Transverse colon (tissue), 4 donors: Measurements from ENCODE around the gene NKIRAS2. TPM values are rescaled to one million over a fixed set of nuclear protein-coding genes. Genes with fewer than 3 reads are reported as not detected.

Source experiments
- DNase-seq: peaks from one replicate; pipeline ENCODE4 v3.0.0-alpha.2; 2019
- H3K27ac ChIP-seq, 4 donors: fragments of 200-600 bp; sonication (generic); 2 replicates each; pipeline ENCODE4 v1.5.1; 2016 to 2018; ENCODE audit warnings: inconsistent platforms in 4 of 4
- H3K27me3 ChIP-seq: fragments of 200-600 bp; sonication (generic); 2 replicates; pipeline ENCODE4 v1.5.1; 2017; ENCODE audit warnings: inconsistent platforms
- H3K36me3 ChIP-seq, 4 donors: fragments of 200-600 bp; sonication (generic); 2 replicates each; pipeline ENCODE4 v1.5.1; 2017 to 2019; ENCODE audit warnings: inconsistent platforms in 4 of 4
- H3K4me1 ChIP-seq, 4 donors: fragments of 200-600 bp; sonication (generic); 2 replicates each; pipeline ENCODE4 v1.5.1; 2017 to 2020; ENCODE audit warnings: inconsistent platforms in 4 of 4
- H3K4me3 ChIP-seq, 4 donors: fragments of 200-600 bp; sonication (generic); 1 replicate in 1 of 4; 2 replicates in 3 of 4; pipeline versions ENCODE4 v1.5.1 to v1.6.1; 2017 to 2019; ENCODE audit warnings: inconsistent platforms in 4 of 4
- H3K9me3 ChIP-seq, 2 donors: fragments of 200-600 bp; sonication (generic); 2 replicates each; pipeline ENCODE4 v1.5.1; 2017 to 2019; ENCODE audit warnings: inconsistent platforms in 2 of 2
- EP300 ChIP-seq: sonication (generic); formaldehyde crosslinking; IDR thresholded peaks from one replicate; pipeline ENCODE4 v1.6.1; 2017; ENCODE audit warnings: antibody characterized with exemption, low read depth
- POLR2A ChIP-seq: fragments of 450-650 bp; IDR thresholded peaks from one replicate; pipeline ENCODE4 v1.6.1; 2016; ENCODE audit warnings: antibody characterized with exemption, mild to moderate bottlenecking, moderate library complexity
- POLR2AphosphoS5 ChIP-seq, 3 donors: sonication (generic); formaldehyde crosslinking; IDR thresholded peaks; one replicate each; pipeline ENCODE4 v1.6.1; 2016; ENCODE audit warnings: antibody characterized with exemption in 3 of 3
- WGBS, 2 donors: methylation state at CpG; one replicate each; pipeline ENCODE4 v1.1.5; 2018; ENCODE audit warnings: low coverage in 1 of 2; 5-methylcytosine and 5-hydroxymethylcytosine counted together
- in situ Hi-C, 4 donors: fragments of 200-750 bp; cut with MboI; loops; one replicate each; pipeline versions ENCODE4 v1.15.0 to v1.15.1; 2017; ENCODE audit warnings: low sequenced_read_pairs in 3 of 4, low pct_ligation_motif_present in 1 of 4, low pct_unique_long_range_greater_than_20kb in 1 of 4
- intact Hi-C: fragments of 100-400 bp; cut with DNase I; formaldehyde crosslinking; loops from one replicate; pipeline ENCODE4 v1.15.1; 2023; ENCODE audit warnings: low total_unique reads
- total RNA-seq, 4 donors: library from RNA; depleted of rRNA; stranded (reverse); fragments of >200 nt; gene quantifications; one replicate each; pipeline ENCODE4 v1.1.0, GENCODE V29; 2016
- TF ChIP-seq, protein P1 (sequence below), 5 experiments: fragments of 200-600 bp in 3 of 5; fragments of 450-650 bp in 2 of 5; sonication (generic) in 3 of 5; IDR thresholded peaks; 1 replicate in 2 of 5; 2 replicates in 3 of 5; pipeline ENCODE4 v1.5.1; 2016 to 2017; ENCODE audit warnings: antibody characterized with exemption in 5 of 5, inconsistent platforms in 3 of 5, mild to moderate bottlenecking in 2 of 5, moderate library complexity in 1 of 5

Gene NKIRAS2
- total RNA-seq, 4 donors from 2014 or later, result 20.5 to 52.7 (median 35.0) TPM

GRCh38 chr17:42031584-42031983 lies 11.7 kb downstream of the NKIRAS2 start:
- Histone ChIP-seq H3K27me3 (no peaks in the 10 kb centered on the region), H3K27ac (no peak overlapping the region), H3K9me3 (no peaks in the 10 kb centered on the region), H3K4me1 (no peaks in the 10 kb centered on the region), H3K36me3 (no peaks in the 10 kb centered on the region), H3K4me3 (no peak overlapping the region)
- DNase-seq, result no peak
- in situ Hi-C loops, result no loop called here
- 69 to 71% methylated on average over 1 to 6 of the region's 6 CpGs for WGBS, 2 donors
- intact Hi-C loops, result no loop called here
- TF ChIP-seq, protein P1, sequence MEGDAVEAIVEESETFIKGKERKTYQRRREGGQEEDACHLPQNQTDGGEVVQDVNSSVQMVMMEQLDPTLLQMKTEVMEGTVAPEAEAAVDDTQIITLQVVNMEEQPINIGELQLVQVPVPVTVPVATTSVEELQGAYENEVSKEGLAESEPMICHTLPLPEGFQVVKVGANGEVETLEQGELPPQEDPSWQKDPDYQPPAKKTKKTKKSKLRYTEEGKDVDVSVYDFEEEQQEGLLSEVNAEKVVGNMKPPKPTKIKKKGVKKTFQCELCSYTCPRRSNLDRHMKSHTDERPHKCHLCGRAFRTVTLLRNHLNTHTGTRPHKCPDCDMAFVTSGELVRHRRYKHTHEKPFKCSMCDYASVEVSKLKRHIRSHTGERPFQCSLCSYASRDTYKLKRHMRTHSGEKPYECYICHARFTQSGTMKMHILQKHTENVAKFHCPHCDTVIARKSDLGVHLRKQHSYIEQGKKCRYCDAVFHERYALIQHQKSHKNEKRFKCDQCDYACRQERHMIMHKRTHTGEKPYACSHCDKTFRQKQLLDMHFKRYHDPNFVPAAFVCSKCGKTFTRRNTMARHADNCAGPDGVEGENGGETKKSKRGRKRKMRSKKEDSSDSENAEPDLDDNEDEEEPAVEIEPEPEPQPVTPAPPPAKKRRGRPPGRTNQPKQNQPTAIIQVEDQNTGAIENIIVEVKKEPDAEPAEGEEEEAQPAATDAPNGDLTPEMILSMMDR (IDR thresholded peaks at IDR 0.05), result no peak
- TF ChIP-seq POLR2AphosphoS5 (IDR thresholded peaks at IDR 0.05) (no peak), EP300 (no peak), POLR2A (no peak)

DNA sequence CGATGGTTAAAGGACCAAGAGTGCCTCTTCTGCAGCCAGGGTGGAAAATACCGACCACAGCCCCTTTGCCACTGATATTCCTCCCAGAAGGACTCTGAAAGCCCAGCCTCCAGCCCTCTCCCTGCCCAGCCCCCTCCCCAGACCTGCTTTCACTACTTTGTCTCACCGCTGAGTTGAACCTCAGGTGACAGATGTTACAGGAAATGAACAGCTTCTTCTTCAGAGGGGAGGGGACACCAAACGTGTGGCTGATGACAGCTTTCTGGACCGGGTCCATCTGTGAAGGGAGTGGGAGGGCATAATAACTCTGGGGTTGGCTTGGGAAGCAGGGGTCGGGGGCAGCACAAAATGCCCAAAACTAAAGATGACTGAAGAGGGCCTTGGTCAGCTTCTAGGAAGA lies 14.2 kb downstream of the NKIRAS2 start:
- in situ Hi-C loops, result no loop called here
- Histone ChIP-seq H3K27me3 (no peaks in the 10 kb centered on the region), H3K4me3 (no peak overlapping the region), H3K4me1 (no peaks in the 10 kb centered on the region), H3K36me3 (no peaks in the 10 kb centered on the region), H3K27ac (no peak overlapping the region), H3K9me3 (no peaks in the 10 kb centered on the region)
- intact Hi-C loops, result no loop called here
- no peak for DNase-seq
- 40 to 100% methylated on average over 1 to 6 of the region's 6 CpGs for WGBS, 2 donors
- TF ChIP-seq POLR2AphosphoS5 (IDR thresholded peaks at IDR 0.05), result no peak
- TF ChIP-seq POLR2A, result no peak
- TF ChIP-seq EP300, result no peak

- H3K27ac ChIP-seq, result no peak overlapping the region
- H3K4me1 ChIP-seq, result peaks cover 0 to 6% (median 4%) of the 10 kb centered on the region in 4 donors
- in situ Hi-C loops (no loop called here), intact Hi-C loops (no loop called here)
- no peak for DNase-seq
- 60 to 68% methylated on average over 1 to 5 of the region's 5 CpGs for WGBS, 2 donors
- TF ChIP-seq EP300 (no peak), POLR2A (no peak), POLR2AphosphoS5 (IDR thresholded peaks at IDR 0.05) (no peak)
- TF ChIP-seq, protein P1 (IDR thresholded peaks at IDR 0.05), result no peak
- no peak overlapping the region for H3K4me3 ChIP-seq
- no peaks in the 10 kb centered on the region for H3K9me3 ChIP-seq
- H3K36me3 ChIP-seq, result no peaks in the 10 kb centered on the region
- peaks cover 7% of the 10 kb centered on the region for H3K27me3 ChIP-seq
Measured at GRCh38 chr17:42038221-42038973, 18.5 kb downstream of the NKIRAS2 start.

GRCh38 chr17:42039794-42040763 lies 20.2 kb downstream of the NKIRAS2 start:
- Histone ChIP-seq H3K9me3 (no peaks in the 10 kb centered on the region), H3K27ac (no peak overlapping the region), H3K27me3 (peaks cover 7% of the 10 kb centered on the region), H3K4me3 (peak overlapping the region in 2 of 4 donors; percentile 6 to 7), H3K36me3 (no peaks in the 10 kb centered on the region), H3K4me1 (peaks cover 0 to 6% (median 4%) of the 10 kb centered on the region in 4 donors)
- in situ Hi-C loops (no loop called here), intact Hi-C loops (no loop called here)
- DNase-seq, result no peak
- 65% methylated on average over 63 of the region's 77 CpGs; no CpG with 5 or more reads in 1 of the 2 donors for WGBS, 2 donors
- TF ChIP-seq EP300 (no peak), POLR2A (no peak), POLR2AphosphoS5 (IDR thresholded peaks at IDR 0.05) (no peak)
- TF ChIP-seq, protein P1 (IDR thresholded peaks at IDR 0.05), result no peak
